Measurements from ENCODE around the gene ASMT. TPM values are rescaled to one million over a fixed set of nuclear protein-coding genes. Genes with fewer than 3 reads are reported as not detected.
"Not testable (repeated sequence)": the region's sequence is repeated elsewhere in the genome, so short reads cannot be mapped to it uniquely, and the experiment has no call there.

Gene ASMT
- total RNA-seq, 1 donor from 2014 or later: 0.30 TPM

- Mint-ChIP-seq H3K27me3 (ENCODE audit: low read depth) (peaks cover 16% of the 10 kb centered on the region), H3K9me3 (ENCODE audit: low read depth) (no peaks in the 10 kb centered on the region), H3K4me3 (ENCODE audit: unreplicated experiment) (no peak overlapping the region), H3K36me3 (ENCODE audit: low read depth) (peaks cover 4% of the 10 kb centered on the region), H3K27ac (ENCODE audit: unreplicated experiment) (no peak overlapping the region), H3K4me1 (ENCODE audit: low read depth) (peaks cover 2% of the 10 kb centered on the region)
- no peak for DNase-seq (ENCODE audit: low spot score)
- TF ChIP-seq CTCF (IDR thresholded peaks at IDR 0.05): no peak
These were observed 14.4 kb downstream of the ASMT start for GRCh38 chrX:1629244-1629643.

DNA sequence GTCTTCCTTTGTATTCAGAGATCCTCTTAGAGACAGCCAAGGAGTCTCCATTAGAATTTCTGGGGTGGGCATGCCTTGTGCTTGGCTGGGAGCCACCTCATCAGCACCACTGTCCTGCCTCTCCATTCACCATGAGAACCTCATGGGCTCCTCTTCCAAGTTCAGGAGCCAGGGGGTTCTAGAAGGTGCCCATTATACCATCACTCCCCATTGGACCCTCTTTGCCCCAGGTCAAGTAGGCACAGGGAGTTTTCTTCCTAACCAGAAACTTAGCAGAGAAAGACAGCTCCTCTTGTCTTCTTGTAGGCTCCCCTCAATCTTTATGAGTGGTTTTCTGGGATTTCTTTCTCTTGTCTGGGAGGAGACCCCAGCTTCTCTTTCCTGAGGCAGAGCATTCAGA lies 31.1 kb downstream of the ASMT start:
- Mint-ChIP-seq H3K27me3 (ENCODE audit: low read depth) (peaks cover 9% of the 10 kb centered on the region), H3K27ac (ENCODE audit: unreplicated experiment) (no peak overlapping the region)

DNA sequence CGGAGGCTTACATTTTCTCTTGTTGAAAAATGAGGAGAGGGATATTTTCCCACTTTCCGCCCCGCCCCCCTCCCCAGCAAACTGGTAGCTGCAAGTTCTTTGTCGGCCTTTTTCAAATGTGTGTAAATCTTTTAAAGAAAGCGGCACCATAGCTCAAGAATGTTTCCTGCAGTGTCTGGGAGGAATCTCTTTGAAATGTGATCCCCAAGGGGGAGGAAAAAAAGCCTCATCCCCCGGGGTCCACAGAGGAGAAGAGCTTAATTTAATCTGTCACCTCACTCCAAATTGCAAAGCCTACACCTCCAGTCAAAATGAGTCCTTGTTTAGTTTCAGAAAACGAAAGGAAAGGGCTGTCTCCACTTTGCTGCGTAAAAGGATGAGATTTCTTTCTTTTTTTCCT lies 34.8 kb downstream of the ASMT start:
- Mint-ChIP-seq H3K4me1 (ENCODE audit: low read depth) (peaks cover 11% of the 10 kb centered on the region), H3K27ac (ENCODE audit: unreplicated experiment) (peak overlapping the region; percentile 22), H3K27me3 (ENCODE audit: low read depth) (peaks cover 1% of the 10 kb centered on the region), H3K36me3 (ENCODE audit: low read depth) (peaks cover 7% of the 10 kb centered on the region), H3K4me3 (ENCODE audit: unreplicated experiment) (peak overlapping the region; percentile 61), H3K9me3 (ENCODE audit: low read depth) (peaks cover 15% of the 10 kb centered on the region)
- no peak for DNase-seq (ENCODE audit: low spot score)
- no peak for TF ChIP-seq CTCF (IDR thresholded peaks at IDR 0.05)

More for the DNA sequence above, 31.1 kb downstream of the ASMT start:
- Mint-ChIP-seq H3K4me3 (ENCODE audit: unreplicated experiment) (no peak overlapping the region), H3K36me3 (ENCODE audit: low read depth) (peaks cover 9% of the 10 kb centered on the region), H3K9me3 (ENCODE audit: low read depth) (peaks cover 29% of the 10 kb centered on the region), H3K4me1 (ENCODE audit: low read depth) (peaks cover 11% of the 10 kb centered on the region)
- TF ChIP-seq CTCF (IDR thresholded peaks at IDR 0.05): no peak
- no peak for DNase-seq (ENCODE audit: low spot score)

GRCh38 chrX:1652011-1652811 lies 37.4 kb downstream of the ASMT start:
- H3K9me3 Mint-ChIP-seq (ENCODE audit: low read depth); H3K27me3 Mint-ChIP-seq (ENCODE audit: low read depth); H3K4me3 Mint-ChIP-seq (ENCODE audit: unreplicated experiment); H3K36me3 Mint-ChIP-seq (ENCODE audit: low read depth): not testable (repeated sequence)
- peak; percentile 89 for TF ChIP-seq CTCF (IDR thresholded peaks at IDR 0.05)
- peak; percentile 40 for DNase-seq (ENCODE audit: low spot score)
- peaks cover 13% of the 10 kb centered on the region for H3K4me1 Mint-ChIP-seq (ENCODE audit: low read depth)
- peak overlapping the region; percentile 36 for H3K27ac Mint-ChIP-seq (ENCODE audit: unreplicated experiment)

DNA sequence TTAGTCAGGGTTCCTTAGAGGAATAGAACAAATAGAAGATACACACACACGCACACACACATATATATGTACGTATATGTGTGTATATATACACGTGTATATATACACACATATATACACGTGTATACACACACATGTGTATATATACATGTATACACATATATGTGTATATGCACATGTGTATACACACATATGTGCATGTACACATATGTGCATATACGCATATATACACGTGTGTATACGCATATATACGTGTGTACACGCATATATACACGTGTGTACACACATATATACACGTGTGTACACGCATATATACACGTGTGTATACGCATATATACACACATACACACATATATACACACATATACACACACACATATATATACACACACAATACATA lies 41.5 kb downstream of the ASMT start:
- Mint-ChIP-seq H3K4me3 (ENCODE audit: unreplicated experiment) (no peak overlapping the region), H3K36me3 (ENCODE audit: low read depth) (no peaks in the 10 kb centered on the region), H3K27ac (ENCODE audit: unreplicated experiment) (no peak overlapping the region), H3K9me3 (ENCODE audit: low read depth) (no peaks in the 10 kb centered on the region), H3K4me1 (ENCODE audit: low read depth) (peaks cover 14% of the 10 kb centered on the region), H3K27me3 (ENCODE audit: low read depth) (no peaks in the 10 kb centered on the region)
- no peak for TF ChIP-seq CTCF (IDR thresholded peaks at IDR 0.05)
- no peak for DNase-seq (ENCODE audit: low spot score)
